Trophoblast cell (in vitro differentiated cells and primary cell): ENCODE data around the gene NPY4R2.
"Not testable (repeated sequence)": the region's sequence is repeated elsewhere in the genome, so short reads cannot be mapped to it uniquely, and the experiment has no call there.

Experiments
- DNase-seq, 2 donors: peaks; one replicate each; pipeline ENCODE4 v3.0.0-alpha.2; 2016
- H2AFZ ChIP-seq: 2 replicates; pipeline ENCODE4 v1.6.1; 2013; ENCODE audit warnings: low read length, moderate library complexity, mild to moderate bottlenecking; ENCODE audit not compliant: insufficient read depth, poor library complexity
- H2AK5ac ChIP-seq: 2 replicates; pipeline ENCODE4 v1.6.1; 2013; ENCODE audit warnings: mild to moderate bottlenecking, low read length
- H2BK120ac ChIP-seq: 2 replicates; pipeline ENCODE4 v1.6.1; 2013; ENCODE audit warnings: low read length, mild to moderate bottlenecking, moderate library complexity; ENCODE audit not compliant: insufficient read depth, poor library complexity
- H2BK12ac ChIP-seq: 2 replicates; pipeline ENCODE4 v1.6.1; 2013; ENCODE audit warnings: mild to moderate bottlenecking, low read length, moderate library complexity
- H2BK5ac ChIP-seq: 2 replicates; pipeline ENCODE4 v1.6.1; 2013; ENCODE audit warnings: low read length, low read depth, moderate library complexity, mild to moderate bottlenecking; ENCODE audit not compliant: poor library complexity
- H3K14ac ChIP-seq: 2 replicates; pipeline ENCODE4 v1.6.1; 2013; ENCODE audit warnings: mild to moderate bottlenecking, low read length
- H3K18ac ChIP-seq: 2 replicates; pipeline ENCODE4 v1.6.1; 2013; ENCODE audit warnings: mild to moderate bottlenecking, low read length
- H3K23ac ChIP-seq: 2 replicates; pipeline ENCODE4 v1.6.1; 2013; ENCODE audit warnings: low read length
- H3K27ac ChIP-seq: 2 replicates; pipeline ENCODE4 v1.5.1; 2013; ENCODE audit warnings: low read depth, mild to moderate bottlenecking, inconsistent platforms, low read length, moderate library complexity
- H3K27me3 ChIP-seq: 2 replicates; pipeline ENCODE4 v1.6.1; 2013; ENCODE audit warnings: inconsistent platforms, mild to moderate bottlenecking, low read length, moderate library complexity; ENCODE audit not compliant: insufficient read depth
- H3K36me3 ChIP-seq, 2 experiments: 1 replicate in 1 of 2; 2 replicates in 1 of 2; pipeline ENCODE4 v1.6.1; 2013; ENCODE audit warnings: low read length in 2 of 2, mild to moderate bottlenecking in 2 of 2, moderate library complexity in 1 of 2; ENCODE audit not compliant: insufficient read depth in 2 of 2, control insufficient read depth in 1 of 2
- H3K4ac ChIP-seq: 2 replicates; pipeline ENCODE4 v1.6.1; 2013; ENCODE audit warnings: low read depth, mild to moderate bottlenecking, low read length, moderate library complexity
- H3K4me1 ChIP-seq, 2 experiments: 1 replicate in 1 of 2; 2 replicates in 1 of 2; pipeline ENCODE4 v1.6.1; 2013; ENCODE audit warnings: low read length in 2 of 2, mild to moderate bottlenecking in 2 of 2, moderate library complexity in 1 of 2; ENCODE audit not compliant: insufficient read depth in 2 of 2, control insufficient read depth in 1 of 2
- H3K4me2 ChIP-seq: 2 replicates; pipeline ENCODE4 v1.6.1; 2013; ENCODE audit warnings: inconsistent platforms, mild to moderate bottlenecking, low read length, moderate library complexity
- H3K4me3 ChIP-seq: 2 replicates; pipeline ENCODE4 v1.5.1; 2013; ENCODE audit warnings: mild to moderate bottlenecking, low read depth, low read length, inconsistent platforms
- H3K79me1 ChIP-seq: one replicate; pipeline ENCODE4 v1.6.1; 2013; ENCODE audit warnings: low read length
- H3K79me2 ChIP-seq: 2 replicates; pipeline ENCODE4 v1.6.1; 2013; ENCODE audit warnings: low read length, mild to moderate bottlenecking; ENCODE audit not compliant: control insufficient read depth, insufficient read depth, poor library complexity
- H3K9ac ChIP-seq: 2 replicates; pipeline ENCODE4 v1.6.1; 2013; ENCODE audit warnings: mild to moderate bottlenecking, low read length
- H3K9me3 ChIP-seq: 2 replicates; pipeline ENCODE4 v1.6.1; 2013; ENCODE audit warnings: low read depth, mild to moderate bottlenecking, control low read depth, inconsistent platforms, low read length; ENCODE audit not compliant: insufficient read depth
- H4K12ac ChIP-seq: 2 replicates; pipeline ENCODE4 v1.6.1; 2013; ENCODE audit warnings: low read depth, mild to moderate bottlenecking, low read length, moderate library complexity
- H4K8ac ChIP-seq: 2 replicates; pipeline ENCODE4 v1.6.1; 2013; ENCODE audit warnings: low read depth, mild to moderate bottlenecking, low read length, moderate library complexity
- H4K91ac ChIP-seq: one replicate; pipeline ENCODE4 v1.6.1; 2013; ENCODE audit warnings: low read depth, mild to moderate bottlenecking, low read length, moderate library complexity
- WGBS: extraction: QIAGEN DNeasy Blood & Tissue Kit; methylation state at CpG from one replicate; pipeline ENCODE4 v1.1.7; 2013; ENCODE audit warnings: missing lambda C conversion rate; ENCODE audit not compliant: insufficient read length, insufficient coverage; ENCODE audit errors: extremely low coverage; 5-methylcytosine and 5-hydroxymethylcytosine counted together

NPY4R2 gene

GRCh38 chr10:47922503-47922902 lies 4.0 kb downstream of the NPY4R2 start:
- not testable (repeated sequence) for H3K4me1 ChIP-seq, H3K4ac ChIP-seq, DNase-seq, H3K36me3 ChIP-seq, H2BK5ac ChIP-seq, H3K79me1 ChIP-seq, H3K4me2 ChIP-seq, H3K9ac ChIP-seq, H3K23ac ChIP-seq, H3K14ac ChIP-seq, H2AFZ ChIP-seq, H4K91ac ChIP-seq, H3K9me3 ChIP-seq, H3K4me3 ChIP-seq, H2BK120ac ChIP-seq, H3K18ac ChIP-seq, H3K79me2 ChIP-seq, H2BK12ac ChIP-seq, H4K12ac ChIP-seq, H2AK5ac ChIP-seq, H3K27ac ChIP-seq, H4K8ac ChIP-seq, H3K27me3 ChIP-seq
- WGBS, result no CpG with 5 or more reads among the region's 10 CpGs

- not testable (repeated sequence) for H3K79me2 ChIP-seq, H3K27ac ChIP-seq, H3K79me1 ChIP-seq, H3K27me3 ChIP-seq, H4K8ac ChIP-seq, H3K4me3 ChIP-seq, H3K4me1 ChIP-seq, DNase-seq, H3K9ac ChIP-seq, H2BK120ac ChIP-seq, H2AFZ ChIP-seq, H4K91ac ChIP-seq, H3K14ac ChIP-seq, H2AK5ac ChIP-seq, H2BK5ac ChIP-seq, H3K23ac ChIP-seq, H4K12ac ChIP-seq, H3K9me3 ChIP-seq, H2BK12ac ChIP-seq, H3K4me2 ChIP-seq, H3K4ac ChIP-seq, H3K18ac ChIP-seq, H3K36me3 ChIP-seq
- no CpG with 5 or more reads among the region's 5 CpGs for WGBS
These were observed 6.2 kb downstream of the NPY4R2 start for GRCh38 chr10:47924628-47925027.

- H3K4me1 ChIP-seq, H2AFZ ChIP-seq, H3K79me2 ChIP-seq, H3K9me3 ChIP-seq, DNase-seq, H2AK5ac ChIP-seq, H2BK120ac ChIP-seq, H3K4me2 ChIP-seq, H4K8ac ChIP-seq, H4K91ac ChIP-seq, H3K23ac ChIP-seq, H3K9ac ChIP-seq, H3K14ac ChIP-seq, H3K27me3 ChIP-seq, H2BK5ac ChIP-seq, H3K27ac ChIP-seq, H3K4me3 ChIP-seq, H2BK12ac ChIP-seq, H3K4ac ChIP-seq, H3K79me1 ChIP-seq, H4K12ac ChIP-seq, H3K18ac ChIP-seq, H3K36me3 ChIP-seq: not testable (repeated sequence)
- WGBS, result no CpG with 5 or more reads among the region's 9 CpGs
These were observed 8.9 kb downstream of the NPY4R2 start for GRCh38 chr10:47927147-47927916.

GRCh38 chr10:47928225-47928624 lies 9.8 kb downstream of the NPY4R2 start:
- not testable (repeated sequence) for H3K36me3 ChIP-seq, H3K4me3 ChIP-seq, H2AK5ac ChIP-seq, H2BK120ac ChIP-seq, H2BK5ac ChIP-seq, H3K79me1 ChIP-seq, H3K14ac ChIP-seq, H4K12ac ChIP-seq, H3K9me3 ChIP-seq, H3K23ac ChIP-seq, H4K8ac ChIP-seq, H3K4me1 ChIP-seq, H3K27ac ChIP-seq, H3K4me2 ChIP-seq, H3K27me3 ChIP-seq, H2AFZ ChIP-seq, H3K9ac ChIP-seq, H3K18ac ChIP-seq, DNase-seq, H3K4ac ChIP-seq, H2BK12ac ChIP-seq, H4K91ac ChIP-seq, H3K79me2 ChIP-seq
- no CpG with 5 or more reads among the region's 2 CpGs for WGBS
